Inflammatory macrophage (primary cell): ENCODE results near the gene UBA1.
"Not testable (repeated sequence)": the region's sequence is repeated elsewhere in the genome, so short reads cannot be mapped to it uniquely, and the experiment has no call there.

Source experiments
- DNase-seq, 2 donors: peaks; one replicate each; pipeline ENCODE4 v3.0.0-alpha.2; 2020 to 2022

Gene UBA1

DNA sequence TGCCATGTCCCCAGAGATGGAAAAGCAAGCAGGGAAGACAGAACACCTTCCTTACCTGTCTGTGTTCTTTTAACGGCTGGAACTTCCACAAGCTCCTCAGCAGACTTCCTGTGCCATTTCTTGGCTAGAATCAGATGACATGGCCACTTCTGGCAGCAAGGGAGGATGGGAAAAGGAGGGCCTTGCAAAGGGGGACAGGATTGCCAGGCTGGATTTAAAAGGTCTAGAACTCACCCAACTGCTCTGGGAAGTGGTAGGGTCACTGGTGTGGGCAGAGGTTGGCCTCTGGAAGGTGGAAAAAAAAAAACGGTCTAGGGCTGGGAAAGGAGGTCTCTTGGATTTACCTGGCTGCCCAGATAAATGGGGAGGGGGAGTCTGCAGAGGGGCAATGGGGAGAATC, 37.5 kb downstream of the UBA1 start:
- no peak for DNase-seq

DNA sequence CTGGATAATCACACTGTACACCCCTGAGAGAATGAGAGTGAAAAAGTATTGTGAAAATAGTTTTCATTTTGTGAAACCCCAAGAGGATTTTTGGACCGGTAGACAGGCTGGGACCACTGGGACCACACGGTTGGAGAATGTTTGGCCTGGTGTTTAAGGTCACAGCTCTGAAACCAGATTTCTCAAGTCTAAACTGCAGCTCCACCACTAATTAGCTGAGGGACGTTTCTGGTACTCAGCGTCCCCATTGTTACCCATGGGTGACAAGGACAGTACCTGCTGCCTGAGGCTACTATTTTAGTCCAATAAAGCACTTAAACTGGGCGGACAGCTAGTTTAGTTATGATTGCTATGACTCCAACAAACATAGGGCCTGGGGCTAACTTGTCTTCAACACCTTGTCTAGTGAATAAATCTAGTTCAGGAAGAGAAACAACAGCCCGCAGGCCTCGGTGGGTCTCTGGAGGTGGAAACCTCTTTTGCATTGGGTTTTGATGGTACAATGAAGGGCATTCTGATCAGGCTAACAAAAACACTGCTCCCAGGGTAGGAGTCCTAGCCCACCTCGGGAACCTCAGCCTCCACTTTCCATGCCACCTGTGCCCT, 38.7 kb downstream of the UBA1 start:
- no peak for DNase-seq

DNA sequence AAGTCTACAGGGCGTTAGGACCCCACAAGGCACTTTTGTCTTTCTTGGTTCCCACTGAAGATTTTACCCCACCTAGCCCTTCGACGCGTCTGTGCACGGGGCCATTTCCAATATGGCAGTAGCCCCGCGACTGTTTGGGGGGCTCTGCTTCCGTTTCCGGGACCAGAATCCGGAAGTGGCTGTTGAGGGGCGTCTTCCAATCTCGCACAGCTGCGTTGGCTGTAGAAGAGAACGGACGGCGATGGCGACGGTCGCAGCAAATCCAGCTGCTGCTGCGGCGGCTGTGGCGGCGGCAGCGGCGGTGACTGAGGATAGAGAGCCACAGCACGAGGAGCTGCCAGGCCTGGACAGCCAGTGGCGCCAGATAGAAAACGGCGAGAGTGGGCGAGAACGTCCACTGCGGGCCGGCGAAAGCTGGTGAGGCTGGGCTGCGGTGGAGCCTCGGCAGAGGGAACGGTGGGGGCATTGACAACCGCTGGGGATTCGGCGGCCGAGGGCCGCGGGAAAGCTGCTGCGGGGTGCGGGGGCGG, 39.2 kb downstream of the UBA1 start, which contains the start of gene USP11:
Gene USP11 (plus strand): TSS at position 207 of the 530 bp plus-strand sequence. CDS start 35 bp downstream, at position 242.
- peak; percentile 38 to 42 for DNase-seq

DNA sequence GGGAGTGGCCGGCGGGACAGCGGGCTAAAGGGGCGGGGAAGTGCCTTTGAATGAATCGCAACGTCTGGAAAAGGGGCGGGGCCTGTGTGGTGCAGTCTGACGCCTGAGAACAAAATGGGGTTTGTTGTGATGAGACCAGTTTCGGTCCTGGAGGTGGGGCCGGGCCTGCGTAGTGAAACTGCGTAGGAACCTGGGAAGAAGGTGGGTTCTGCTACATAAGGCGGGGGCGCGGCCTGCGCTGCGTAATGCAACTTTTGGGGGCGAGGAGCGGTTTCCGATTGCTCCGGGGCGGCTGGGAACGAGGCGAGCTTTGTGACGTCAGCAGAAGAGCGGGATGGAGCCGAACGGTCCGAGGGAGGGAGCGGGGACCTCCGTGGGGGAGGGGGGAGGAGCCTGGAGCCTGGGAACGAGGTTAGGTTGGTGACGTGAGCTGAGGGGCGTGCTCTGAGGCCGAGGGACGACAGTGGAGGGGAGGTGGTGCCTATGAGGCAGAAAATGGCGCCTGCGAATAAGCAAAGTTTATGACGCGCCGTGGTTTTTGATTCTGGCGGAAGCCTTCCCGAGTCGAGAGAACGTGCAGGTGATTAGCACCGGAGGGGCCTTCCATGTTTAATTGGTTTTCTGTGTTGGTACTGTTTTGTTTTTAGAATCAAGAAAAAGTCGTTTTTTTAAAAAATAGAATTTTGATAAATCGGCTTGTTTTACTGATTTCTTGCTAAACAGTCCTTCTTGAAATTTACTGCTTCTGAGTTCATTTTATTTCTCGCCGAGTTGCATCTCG, 39.9 kb downstream of the UBA1 start:
- peak; percentile 93 to 96 for DNase-seq

DNA sequence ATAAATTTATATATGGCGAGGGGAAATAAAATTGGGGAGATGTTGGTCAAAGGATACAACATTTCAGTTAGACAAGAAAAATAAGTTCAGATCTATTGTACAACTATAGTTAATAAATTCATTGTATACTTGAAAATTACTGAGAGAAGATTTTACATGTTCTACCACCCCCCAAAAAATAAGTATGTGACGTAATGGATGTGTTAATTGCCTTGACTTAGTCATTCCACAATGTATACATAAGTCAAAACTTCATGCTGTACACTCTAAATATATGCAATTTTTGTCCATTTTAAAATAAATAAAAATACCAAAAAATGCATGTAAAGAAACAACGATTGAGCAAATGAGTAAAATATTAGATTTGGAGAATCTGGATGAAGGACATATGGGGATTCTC, 41.0 kb downstream of the UBA1 start:
- no peak for DNase-seq

DNA sequence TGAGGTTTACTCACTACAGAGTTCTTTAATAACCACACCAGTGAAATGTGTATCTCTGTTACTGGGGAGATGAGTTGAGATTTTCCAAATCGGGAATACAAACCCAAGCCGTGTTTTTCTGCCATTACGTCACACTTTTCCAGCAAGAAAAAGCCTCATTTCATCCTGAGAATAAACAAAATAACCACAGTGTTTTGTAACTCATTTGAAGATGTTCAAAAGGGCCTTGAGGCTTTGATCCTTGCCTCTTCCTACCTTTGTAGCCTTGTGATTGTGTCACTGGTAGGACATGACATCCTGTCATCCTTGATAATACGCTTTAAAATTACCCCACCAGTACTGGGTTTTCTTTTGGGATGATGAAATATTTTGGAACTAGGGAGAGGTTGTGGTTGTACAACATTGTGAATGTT, 42.1 kb downstream of the UBA1 start:
- no peak for DNase-seq

DNA sequence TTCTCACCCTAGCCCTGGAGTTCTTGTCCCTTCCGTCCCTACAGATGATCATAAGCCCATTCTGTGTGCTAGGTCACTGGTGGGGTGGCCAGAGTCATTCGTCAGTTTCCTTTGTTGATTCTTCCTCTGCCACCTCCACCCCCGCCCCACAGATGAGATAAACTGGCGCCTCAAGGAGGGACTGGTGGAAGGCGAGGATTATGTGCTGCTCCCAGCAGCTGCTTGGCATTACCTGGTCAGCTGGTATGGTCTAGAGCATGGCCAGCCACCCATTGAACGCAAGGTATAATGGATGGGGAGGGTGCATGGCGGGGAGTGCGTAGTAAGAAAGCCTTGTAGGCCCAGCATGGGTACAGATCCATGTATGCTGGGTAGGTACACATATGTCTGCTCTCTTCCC, 45.6 kb downstream of the UBA1 start:
- no peak for DNase-seq

DNA sequence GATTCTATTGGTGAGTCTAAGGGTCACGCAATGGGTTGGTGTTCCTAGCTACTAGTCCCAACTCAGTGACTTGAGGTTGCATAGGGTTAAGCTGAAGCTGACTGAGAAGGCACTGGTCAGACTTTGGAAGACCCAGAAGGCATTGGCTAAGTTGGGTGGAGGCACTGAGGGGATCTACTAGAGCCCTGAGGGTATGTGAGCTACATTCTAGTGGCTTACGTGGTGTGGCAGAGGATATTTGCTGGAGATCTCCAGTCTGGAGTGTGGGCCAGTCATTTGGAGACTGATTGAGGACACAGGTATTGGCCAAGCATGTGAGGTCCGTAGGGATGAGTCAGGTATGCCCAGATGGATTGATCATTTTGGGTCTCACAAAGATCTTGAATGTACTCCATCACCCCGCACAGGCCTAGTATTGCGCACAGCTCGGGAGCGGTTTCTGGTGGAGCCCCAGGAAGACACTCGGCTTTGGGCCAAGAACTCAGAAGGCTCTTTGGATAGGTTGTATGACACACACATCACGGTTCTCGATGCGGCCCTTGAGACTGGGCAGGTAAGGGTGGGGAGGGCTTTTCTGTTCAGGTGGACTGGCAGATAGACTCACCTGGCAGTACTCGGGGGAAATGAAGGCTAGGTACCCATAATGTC, 46.4 kb downstream of the UBA1 start:
- no peak for DNase-seq

DNA sequence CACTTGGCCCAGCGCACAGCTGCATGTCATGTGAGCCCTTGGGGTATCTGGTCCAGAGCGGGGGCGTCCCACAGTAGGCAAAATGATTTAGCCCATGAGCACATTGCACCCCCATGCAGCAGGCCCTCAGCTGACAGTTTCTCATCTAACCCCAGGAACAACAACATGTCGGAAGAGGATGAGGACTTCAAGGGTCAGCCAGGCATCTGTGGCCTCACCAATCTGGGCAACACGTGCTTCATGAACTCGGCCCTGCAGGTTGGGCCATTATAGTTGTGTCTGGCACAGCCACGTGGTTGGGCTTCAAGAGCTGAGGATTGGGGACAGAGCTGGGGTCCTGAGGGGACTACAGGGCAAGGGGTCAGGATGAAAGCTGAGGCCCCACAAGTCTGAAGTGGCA, 47.0 kb downstream of the UBA1 start:
- no peak for DNase-seq

DNA sequence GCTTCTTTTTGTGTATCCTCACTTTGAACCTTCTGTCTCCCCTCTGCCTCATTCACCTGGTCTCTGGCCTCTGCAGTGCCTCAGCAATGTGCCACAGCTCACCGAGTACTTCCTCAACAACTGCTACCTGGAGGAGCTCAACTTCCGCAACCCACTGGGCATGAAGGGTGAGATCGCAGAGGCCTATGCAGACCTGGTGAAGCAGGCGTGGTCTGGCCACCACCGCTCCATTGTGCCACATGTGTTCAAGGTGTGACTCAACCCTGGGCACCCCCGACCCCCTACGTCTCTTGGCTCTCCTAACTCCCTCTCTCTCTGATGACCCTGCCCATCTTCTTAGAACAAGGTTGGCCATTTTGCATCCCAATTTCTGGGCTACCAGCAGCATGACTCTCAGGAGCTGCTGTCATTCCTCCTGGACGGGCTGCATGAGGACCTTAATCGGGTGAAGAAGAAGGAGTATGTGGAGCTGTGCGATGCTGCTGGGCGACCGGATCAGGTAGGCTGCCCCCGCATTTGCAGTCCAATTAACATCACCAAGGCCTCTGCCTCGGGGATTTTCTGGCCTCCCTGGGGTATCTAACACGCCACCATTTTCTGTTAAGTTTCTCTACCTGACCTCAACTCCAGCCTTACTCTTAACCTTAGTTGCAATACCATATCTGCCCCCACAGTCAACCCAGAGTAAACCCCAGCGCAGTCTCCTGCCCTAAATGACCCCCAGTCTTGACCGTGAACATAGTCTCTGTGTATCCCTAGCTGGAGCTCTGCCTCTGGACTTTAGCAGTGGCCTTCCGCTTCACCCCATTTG, 47.8 kb downstream of the UBA1 start:
- DNase-seq: no peak

DNA sequence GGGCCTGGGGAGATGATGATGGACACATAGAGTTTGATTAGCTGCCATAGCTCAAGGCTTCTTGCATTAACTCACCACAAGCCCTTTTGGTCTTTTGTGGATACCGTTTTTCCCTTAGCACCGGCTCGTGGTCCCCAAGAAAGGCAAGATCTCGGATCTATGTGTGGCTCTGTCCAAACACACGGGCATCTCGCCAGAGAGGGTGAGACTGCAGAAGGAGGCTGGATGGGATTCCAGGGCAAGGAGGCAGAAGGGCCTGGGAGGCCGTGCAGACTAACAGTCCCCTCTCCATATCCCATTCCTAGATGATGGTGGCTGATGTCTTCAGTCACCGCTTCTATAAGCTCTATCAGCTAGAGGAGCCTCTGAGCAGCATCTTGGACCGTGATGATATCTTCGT, 48.7 kb downstream of the UBA1 start:
- DNase-seq: no peak

DNA sequence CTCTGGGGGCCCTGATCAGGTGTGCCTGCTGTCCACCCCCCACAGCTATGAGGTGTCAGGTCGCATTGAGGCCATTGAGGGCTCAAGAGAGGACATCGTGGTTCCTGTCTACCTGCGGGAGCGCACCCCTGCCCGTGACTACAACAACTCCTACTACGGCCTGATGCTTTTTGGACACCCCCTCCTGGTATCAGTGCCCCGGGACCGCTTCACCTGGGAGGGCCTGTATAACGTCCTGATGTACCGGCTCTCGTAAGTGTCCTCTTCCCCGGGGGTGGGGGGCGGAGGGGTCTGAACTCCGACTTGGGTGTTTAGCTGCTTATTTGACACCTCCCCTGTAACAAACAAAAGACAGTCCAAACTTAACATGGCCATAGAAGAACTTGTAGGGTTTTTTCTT, 49.7 kb downstream of the UBA1 start:
- DNase-seq: no peak

DNA sequence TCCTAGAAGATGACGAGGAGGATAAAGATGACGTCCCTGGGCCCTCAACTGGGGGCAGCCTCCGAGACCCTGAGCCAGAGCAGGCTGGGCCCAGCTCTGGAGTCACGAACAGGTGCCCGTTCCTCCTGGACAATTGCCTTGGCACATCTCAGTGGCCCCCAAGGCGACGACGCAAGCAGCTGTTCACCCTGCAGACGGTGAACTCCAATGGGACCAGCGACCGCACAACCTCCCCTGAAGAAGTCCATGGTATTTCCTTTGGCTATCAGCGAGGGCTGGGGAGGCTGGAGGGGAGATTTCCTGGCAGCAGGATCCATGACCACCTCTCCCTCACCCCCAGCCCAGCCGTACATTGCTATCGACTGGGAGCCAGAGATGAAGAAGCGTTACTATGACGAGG, 51.0 kb downstream of the UBA1 start:
- no peak for DNase-seq

DNA sequence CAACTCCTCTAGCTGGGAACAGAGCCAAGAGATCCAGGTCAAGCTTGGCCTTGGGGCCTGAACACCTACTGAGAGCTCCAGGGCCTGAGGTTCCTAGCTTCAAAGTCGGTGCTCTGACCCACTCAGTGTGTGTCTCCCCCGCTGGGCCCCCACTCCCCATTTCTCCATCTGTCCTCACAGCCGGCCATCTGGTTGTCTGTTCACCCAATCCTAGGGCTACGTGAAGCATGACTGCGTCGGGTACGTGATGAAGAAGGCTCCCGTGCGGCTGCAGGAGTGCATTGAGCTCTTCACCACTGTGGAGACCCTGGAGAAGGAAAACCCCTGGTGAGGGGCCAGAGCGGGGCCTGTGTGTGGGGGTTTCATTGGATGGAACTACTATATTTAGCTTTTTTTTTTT, 51.5 kb downstream of the UBA1 start:
- DNase-seq: no peak

DNA sequence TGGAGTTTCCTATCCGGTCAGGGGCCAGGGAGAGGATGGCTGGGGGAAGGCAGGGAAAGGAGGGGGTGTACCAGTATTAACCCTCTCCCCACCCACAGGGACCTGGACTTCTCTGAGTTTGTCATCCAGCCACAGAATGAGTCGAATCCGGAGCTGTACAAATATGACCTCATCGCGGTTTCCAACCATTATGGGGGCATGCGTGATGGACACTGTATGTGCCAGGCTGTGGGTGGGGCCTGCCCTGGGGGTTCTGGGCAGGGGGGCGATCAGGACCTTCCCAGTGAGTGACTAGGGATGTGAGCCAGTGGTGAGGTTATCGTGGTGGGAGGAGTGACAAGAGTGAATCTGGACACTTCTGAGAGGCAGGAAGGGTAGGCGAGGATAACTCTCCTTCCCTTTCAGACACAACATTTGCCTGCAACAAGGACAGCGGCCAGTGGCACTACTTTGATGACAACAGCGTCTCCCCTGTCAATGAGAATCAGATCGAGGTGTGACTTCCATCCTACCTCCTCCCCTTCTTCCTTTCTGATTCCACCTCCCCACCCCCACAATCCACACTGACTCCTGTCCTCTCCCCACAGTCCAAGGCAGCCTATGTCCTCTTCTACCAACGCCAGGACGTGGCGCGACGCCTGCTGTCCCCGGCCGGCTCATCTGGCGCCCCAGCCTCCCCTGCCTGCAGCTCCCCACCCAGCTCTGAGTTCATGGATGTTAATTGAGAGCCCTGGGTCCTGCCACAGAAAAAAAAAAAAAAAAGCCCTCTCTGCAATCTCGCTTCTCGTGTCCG, 53.8 kb downstream of the UBA1 start:
- no peak for DNase-seq

DNA sequence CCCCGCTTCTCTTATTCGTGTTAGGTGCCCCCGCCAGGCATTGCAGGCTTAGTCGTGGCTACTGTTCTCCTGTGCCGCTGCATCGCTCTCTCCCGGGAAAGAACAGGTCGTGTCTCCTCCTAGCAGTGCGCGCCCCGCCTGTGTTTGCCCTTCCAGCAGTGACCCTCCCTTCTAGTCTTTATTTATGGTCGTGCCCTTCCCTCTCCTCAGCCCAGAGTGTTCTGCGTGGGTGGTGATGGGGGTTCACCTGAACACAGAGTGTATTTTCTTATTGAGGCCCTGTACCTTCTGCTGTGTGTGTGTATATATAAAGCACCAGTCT, 54.3 kb downstream of the UBA1 start:
- DNase-seq: no peak

DNA sequence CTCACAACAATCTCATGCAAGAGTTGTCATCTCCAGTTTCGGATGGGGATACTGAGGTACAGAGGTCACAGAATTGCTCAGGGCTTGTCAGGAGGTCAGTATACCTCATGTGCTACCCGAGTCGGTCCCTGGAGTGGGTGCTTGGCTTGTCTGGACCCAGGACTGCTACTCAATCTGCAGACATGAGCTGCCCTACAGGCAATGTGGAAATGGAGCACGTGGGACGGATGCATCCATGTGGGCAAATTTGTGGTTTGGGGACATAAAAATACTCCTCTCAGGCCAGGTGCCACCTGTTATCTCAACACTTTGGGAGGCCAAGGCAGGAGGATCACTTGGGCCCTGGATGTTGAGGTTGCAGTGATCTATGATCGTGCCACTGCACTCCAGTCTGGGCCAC, 54.9 kb downstream of the UBA1 start:
- DNase-seq: no peak

DNA sequence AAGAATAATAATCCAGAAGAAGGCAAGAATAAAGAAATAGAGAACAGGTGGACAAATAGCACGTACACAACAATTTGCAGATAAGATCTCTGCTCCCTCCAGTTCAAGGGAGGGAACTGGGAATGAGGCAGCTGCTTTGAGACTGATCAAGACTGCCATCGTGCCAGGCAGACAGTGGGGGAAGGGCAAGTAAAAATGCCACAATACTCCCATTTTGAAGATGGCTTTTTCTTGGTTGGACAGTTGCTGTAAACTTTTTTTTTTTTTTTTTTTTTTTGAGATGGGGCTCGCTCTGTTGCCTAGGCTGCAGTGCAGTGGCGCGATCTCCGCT, 56.4 kb downstream of the UBA1 start:
- no peak for DNase-seq

DNA sequence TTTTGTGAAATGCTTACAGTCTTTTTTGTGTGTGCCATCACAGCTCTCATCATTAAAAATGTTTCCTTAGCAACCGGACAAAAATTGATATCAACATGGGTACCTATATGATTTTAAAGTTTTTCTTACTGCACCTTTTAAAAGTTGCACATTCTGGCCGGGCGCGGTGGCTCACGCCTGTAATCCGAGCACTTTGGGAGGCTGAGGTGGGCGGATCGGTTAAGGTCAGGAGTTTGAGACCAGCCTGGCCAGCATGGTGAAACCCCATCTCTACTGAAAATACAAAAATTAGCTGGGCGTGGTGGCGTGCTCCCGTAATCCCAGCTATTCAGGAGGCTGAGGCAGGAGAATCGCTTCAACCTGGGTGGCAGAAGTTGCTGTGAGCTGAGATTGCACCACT, 64.0 kb downstream of the UBA1 start:
- not testable (repeated sequence) for DNase-seq
